HG03139 (cell line): Measurements from ENCODE around the gene KIAA0930.
"Not testable (repeated sequence)": the region's sequence is repeated elsewhere in the genome, so short reads cannot be mapped to it uniquely, and the experiment has no call there.

ENCODE experiments used
- ATAC-seq: cut with Tn5 transposase; IDR thresholded peaks from one replicate; pipeline ENCODE4 v1.9.1; 2021; ENCODE audit not compliant: unreplicated experiment

The KIAA0930 gene

DNA sequence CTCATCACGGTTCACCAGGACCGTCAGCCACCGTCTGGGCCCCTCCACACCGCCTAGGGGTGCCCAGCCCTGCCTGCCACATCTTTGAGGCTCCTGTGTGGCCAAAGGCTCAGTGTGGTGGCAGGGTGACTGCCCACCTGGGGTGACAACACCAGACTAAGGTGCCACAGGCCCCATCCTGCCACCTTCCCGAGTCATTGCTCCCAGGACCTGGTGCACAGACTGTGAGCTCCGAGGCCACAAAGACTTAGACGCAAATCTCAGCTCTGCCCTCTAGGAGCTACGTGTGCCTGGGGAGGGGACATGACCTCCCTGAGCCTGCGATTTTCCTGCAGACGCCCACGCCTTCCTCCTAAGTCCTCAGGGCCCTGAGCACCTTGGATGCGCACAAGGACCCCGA, 36.5 kb downstream of the KIAA0930 start:
- no peak for ATAC-seq

DNA sequence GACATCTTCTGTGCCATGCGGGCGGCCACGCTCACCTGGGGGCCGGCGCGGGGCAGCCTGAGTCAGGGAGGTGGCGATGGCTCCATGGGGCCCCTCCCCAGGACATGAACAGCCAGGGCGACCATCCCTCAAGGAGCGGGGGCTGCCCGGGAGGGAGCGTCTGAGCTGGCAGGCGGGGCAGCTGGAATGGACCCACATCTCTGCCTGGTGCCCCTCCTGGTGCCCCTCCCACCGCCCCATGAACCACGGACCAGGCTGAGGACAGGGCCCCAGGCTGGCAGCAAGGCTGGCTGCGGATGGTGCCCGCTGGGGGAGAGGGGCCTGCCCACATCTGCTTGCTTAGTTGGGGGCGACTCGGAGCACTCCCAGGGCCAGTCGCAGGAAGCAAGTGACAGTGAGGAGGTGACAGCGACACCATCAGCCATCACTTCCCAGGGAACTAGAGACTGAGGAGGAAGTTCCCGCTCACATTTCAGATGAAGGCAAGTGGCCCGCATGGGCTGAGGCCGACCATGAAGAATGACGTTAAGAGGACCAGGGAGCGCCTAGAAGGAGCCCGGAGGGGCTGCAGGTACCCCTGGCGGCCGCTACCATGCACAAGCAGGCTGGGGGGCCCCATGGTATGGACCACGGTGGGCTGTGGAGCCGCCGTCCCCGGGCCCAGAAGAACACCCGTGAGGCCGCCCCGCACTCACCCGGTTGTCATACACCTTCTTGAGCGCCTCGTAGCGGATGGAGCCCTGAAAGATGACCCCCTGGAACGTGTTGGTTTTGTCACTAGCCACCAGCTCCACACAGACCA, 37.3 kb downstream of the KIAA0930 start:
- ATAC-seq, result no peak

DNA sequence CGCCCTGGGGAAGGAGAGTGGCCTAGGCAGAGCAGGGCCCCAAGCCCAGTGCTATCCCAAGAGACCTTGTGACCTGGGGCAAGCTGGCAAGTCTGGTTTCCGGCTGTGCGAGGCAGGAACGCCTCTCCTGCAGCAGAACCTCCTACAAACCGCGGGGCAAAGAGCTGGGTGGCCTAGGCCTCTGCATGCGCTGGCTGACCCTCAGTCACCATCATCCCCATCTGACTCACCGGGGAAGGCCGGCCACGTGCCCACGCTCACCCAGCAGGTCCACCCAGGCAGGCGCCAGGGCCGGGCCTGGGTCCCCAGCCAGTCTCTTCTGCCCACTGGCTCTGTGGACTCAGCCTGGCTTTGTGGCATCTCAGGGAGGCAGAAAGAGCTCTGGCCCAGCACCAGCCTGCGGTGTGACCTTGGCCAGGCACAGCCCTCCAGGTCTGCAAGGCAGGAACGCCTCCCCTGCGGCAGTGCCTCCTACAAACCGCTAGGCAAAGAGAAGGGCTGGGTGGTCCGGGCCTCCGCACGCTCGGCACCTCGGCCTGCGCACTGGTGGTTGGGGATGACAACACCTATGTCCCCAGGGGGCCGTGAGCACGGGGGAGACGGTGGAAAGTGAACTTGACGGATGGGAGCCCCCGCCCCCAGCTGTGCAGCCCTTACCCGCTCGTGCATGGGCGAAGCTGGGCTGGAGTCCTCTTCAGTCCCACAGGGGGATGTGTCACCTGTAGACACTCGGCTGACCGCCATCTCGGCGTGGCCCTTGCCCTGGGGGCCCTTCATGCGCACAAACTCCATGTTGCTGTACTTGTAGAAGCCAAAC, 38.2 kb downstream of the KIAA0930 start:
- ATAC-seq, result no peak

- ATAC-seq, result no peak
Measured at GRCh38 chr22:45201678-45202332, 38.9 kb downstream of the KIAA0930 start.

DNA sequence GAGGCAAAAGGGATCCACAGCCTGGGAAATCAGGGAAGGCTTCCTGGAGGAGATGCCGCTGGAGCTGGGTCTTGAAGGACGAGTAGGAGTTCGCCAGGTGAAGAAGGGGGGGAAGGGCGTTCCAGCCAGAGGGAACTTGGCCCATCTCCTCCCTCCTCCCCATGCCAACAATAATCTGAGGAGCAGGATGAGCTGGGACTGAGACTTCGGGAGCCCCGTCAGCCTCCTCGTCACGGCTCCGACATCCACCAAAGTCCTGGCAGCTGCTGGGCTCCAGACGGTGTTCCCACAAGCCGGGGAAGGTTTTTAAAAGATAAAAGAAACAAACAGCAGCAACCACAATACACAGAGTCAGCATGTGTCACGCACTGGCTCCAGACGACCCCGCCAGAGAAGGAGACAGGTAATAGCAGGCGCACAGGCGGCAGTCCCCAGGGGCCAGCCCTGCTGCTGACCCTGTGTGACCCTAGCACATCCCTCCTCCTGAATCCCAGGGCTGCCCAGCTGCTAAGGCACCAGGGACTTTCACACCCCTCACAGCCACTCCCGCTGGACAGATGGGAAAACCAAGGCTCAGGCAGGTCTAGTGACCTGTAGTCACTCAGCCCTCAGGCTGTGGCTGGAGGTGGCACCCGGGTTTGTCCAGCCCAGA, 39.7 kb downstream of the KIAA0930 start:
- ATAC-seq, result no peak

- ATAC-seq, result no peak
Measured at GRCh38 chr22:45200230-45200629, 40.5 kb downstream of the KIAA0930 start.

GRCh38 chr22:45199723-45200122, 41.0 kb downstream of the KIAA0930 start:
- no peak for ATAC-seq

DNA sequence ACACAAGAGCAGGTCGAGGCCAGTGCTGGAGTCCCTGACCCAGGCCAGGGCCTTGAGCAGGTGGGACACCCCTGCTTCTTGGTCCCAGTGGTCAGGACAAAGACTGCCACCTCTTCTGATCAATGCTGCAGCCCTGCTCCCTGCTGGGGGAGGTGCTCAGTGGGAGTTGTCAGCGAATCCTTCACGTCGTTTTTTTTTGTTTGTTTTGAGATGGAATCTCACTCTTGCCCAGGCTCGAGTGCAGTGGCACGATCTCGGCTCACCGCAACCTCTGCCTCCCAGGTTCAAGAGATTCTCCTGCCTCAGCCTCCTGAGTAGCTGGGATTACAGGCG, 42.3 kb downstream of the KIAA0930 start:
- ATAC-seq, result no peak

GRCh38 chr22:45197606-45198462, 42.9 kb downstream of the KIAA0930 start:
- no peak for ATAC-seq

DNA sequence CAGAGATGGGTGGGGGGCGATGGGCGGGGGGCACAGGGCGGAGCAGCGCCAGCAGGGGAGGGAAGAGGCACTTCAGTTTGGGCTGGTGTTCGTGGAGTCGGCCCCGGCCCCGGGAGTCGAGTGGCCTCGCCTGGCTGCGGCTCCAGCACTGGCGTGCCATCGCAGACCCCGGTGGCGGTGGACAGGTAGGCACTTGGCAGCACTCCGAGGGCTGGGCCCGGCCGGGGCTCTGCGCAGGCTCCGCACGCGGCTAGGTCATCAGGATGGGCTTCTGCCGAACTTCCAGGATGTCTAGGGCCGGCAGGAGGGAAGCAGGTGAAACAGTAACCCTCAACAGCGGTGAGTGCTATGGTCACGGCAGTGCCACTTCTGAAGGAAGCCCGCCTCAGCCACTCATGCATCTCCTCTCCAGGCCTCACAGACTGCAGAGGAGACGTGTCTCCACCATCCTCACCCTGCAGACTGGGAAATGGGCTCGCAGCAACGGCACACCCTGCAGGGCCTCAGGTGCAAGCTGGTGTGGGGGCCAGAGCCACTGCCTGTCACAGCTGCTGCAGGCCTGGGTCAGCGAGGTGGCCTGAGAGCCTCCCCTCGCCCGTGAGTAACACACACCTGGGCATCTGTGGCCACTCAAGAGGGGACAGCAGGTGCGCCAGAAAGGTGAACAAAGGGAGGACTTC, 43.6 kb downstream of the KIAA0930 start:
- no peak for ATAC-seq

DNA sequence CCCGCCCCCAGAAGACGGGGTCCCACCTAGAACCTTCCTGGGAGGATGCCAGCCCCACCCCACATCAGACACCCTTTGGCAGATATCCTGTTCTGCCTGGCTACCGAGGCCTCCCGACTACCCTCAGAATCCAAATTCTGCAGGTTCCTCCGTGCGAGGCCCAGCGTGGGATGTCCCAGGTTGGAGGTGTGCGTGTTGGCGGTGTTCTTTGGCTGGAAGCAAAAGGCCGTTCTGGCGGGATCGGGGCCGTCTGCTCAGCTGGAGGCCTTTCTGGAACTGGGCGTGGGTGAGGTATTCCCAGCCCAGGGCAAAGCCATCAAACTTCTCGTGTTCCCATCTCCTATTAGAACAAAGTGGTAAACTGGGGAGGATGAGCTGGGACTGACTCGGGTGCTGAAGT, 44.4 kb downstream of the KIAA0930 start:
- no peak for ATAC-seq

GRCh38 chr22:45195616-45196015, 45.1 kb downstream of the KIAA0930 start:
- no peak for ATAC-seq

GRCh38 chr22:45194686-45195085, 46.0 kb downstream of the KIAA0930 start:
- no peak for ATAC-seq

GRCh38 chr22:45192701-45193187, 48.0 kb downstream of the KIAA0930 start:
- ATAC-seq, result no peak

GRCh38 chr22:45191746-45192145, 48.9 kb downstream of the KIAA0930 start:
- not testable (repeated sequence) for ATAC-seq

- no peak for ATAC-seq
Measured at GRCh38 chr22:45190202-45190872, 50.4 kb downstream of the KIAA0930 start.

DNA sequence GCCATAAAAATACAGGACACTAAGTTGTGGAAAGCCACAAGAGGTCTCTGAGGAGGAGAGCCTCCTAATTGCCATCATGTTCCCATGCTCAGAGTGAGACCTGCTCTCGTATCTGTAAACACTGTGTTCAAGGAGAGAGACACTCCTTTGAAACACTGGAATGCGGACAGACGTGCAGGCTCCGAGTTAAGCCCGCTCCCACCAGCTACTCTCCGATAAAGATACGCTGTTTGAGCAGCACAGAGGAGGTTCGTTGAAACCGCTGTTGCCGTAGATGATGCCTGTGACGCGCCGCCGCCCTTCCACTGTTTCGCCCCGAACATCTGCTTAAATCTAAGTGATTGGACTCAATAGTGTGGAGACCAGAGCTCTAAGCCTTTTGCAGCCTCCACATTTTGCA, 51.9 kb downstream of the KIAA0930 start:
- no peak for ATAC-seq

GRCh38 chr22:45187891-45188290, 52.8 kb downstream of the KIAA0930 start:
- ATAC-seq, result no peak
